HepG2 (cell line): Measurements from ENCODE around the gene STX10. TPM values are rescaled to one million over a fixed set of nuclear protein-coding genes. Genes with fewer than 3 reads are reported as not detected.

Experiments
- AGO1 ChIP-seq: fragments of 200-400 bp; formaldehyde crosslinking; IDR thresholded peaks from 2 replicates; pipeline ENCODE4 v1.6.1; 2017; ENCODE audit warnings: mild to moderate bottlenecking, low read depth, low read length, moderate library complexity; ENCODE audit not compliant: poor library complexity, severe bottlenecking
- CEBPB ChIP-seq: IDR thresholded peaks from 2 replicates; pipeline ENCODE4 v1.6.1; 2011; ENCODE audit warnings: low read depth, low read length, improper control_type of control experiment, borderline replicate concordance
- E2F1 ChIP-seq: sonication (generic); formaldehyde crosslinking; IDR thresholded peaks from 2 replicates; pipeline ENCODE4 v1.5.0; 2020; ENCODE audit warnings: missing genetic modification reagents
- IRX3 ChIP-seq: sonication (generic); formaldehyde crosslinking; IDR thresholded peaks from 2 replicates; pipeline ENCODE4 v1.8.1; 2023; ENCODE audit warnings: mild to moderate bottlenecking, low read depth, missing genetic modification reagents, borderline replicate concordance
- KDM5B ChIP-seq: sonication (generic); formaldehyde crosslinking; IDR thresholded peaks from 2 replicates; pipeline ENCODE4 v1.4.0; 2020; ENCODE audit warnings: missing genetic modification reagents, mild to moderate bottlenecking, borderline replicate concordance
- NFYB ChIP-seq: sonication (generic); formaldehyde crosslinking; IDR thresholded peaks from 2 replicates; pipeline ENCODE4 v1.4.0; 2020; ENCODE audit warnings: missing genetic modification reagents
- PHF21A ChIP-seq: sonication (generic); formaldehyde crosslinking; IDR thresholded peaks from 2 replicates; pipeline ENCODE4 v1.5.0; 2020; ENCODE audit warnings: mild to moderate bottlenecking, missing genetic modification reagents
- POLR2AphosphoS2 ChIP-seq: IDR thresholded peaks from 2 replicates; pipeline ENCODE4 v1.6.1; 2011; ENCODE audit warnings: low read depth, low read length, improper control_type of control experiment
- PRDM10 ChIP-seq: sonication (generic); formaldehyde crosslinking; IDR thresholded peaks from 2 replicates; pipeline ENCODE4 v1.4.0; 2020; ENCODE audit warnings: low read depth, missing genetic modification reagents
- RBFOX2 ChIP-seq: fragments of 200-400 bp; formaldehyde crosslinking; IDR thresholded peaks from 2 replicates; pipeline ENCODE4 v1.6.1; 2017; ENCODE audit warnings: low read depth, mild to moderate bottlenecking, low read length
- SIX4 ChIP-seq: sonication (generic); formaldehyde crosslinking; IDR thresholded peaks from 2 replicates; pipeline ENCODE4 v1.4.0; 2020; ENCODE audit warnings: missing genetic modification reagents
- SMARCC2 ChIP-seq: fragments of 450-650 bp; IDR thresholded peaks from 2 replicates; pipeline ENCODE4 v1.6.1; 2017; ENCODE audit warnings: antibody characterized with exemption, mild to moderate bottlenecking
- SMARCE1 ChIP-seq: fragments of 450-650 bp; IDR thresholded peaks from 2 replicates; pipeline ENCODE4 v1.6.1; 2017; ENCODE audit warnings: borderline replicate concordance
- SRSF9 ChIP-seq: fragments of 200-400 bp; formaldehyde crosslinking; IDR thresholded peaks from 2 replicates; pipeline ENCODE4 v1.6.1; 2018; ENCODE audit warnings: borderline replicate concordance, mild to moderate bottlenecking, low read depth, low read length; ENCODE audit not compliant: insufficient read depth, poor library complexity, severe bottlenecking
- TFDP1 ChIP-seq: IDR thresholded peaks from 2 replicates; pipeline ENCODE4 v1.6.1; 2016; ENCODE audit warnings: missing compliant biosample characterization, missing genetic modification reagents, borderline replicate concordance
- ZNF616 ChIP-seq: sonication (generic); formaldehyde crosslinking; IDR thresholded peaks from 2 replicates; pipeline ENCODE4 v1.5.0; 2020; ENCODE audit warnings: low read depth, mild to moderate bottlenecking, missing genetic modification reagents
- ZNF652 ChIP-seq: IDR thresholded peaks from 2 replicates; pipeline ENCODE4 v1.6.1; 2016; ENCODE audit warnings: low read depth, borderline replicate concordance
- ZNF747 ChIP-seq: sonication (generic); formaldehyde crosslinking; IDR thresholded peaks from 2 replicates; pipeline ENCODE4 v1.8.1; 2023; ENCODE audit warnings: missing genetic modification reagents, mild to moderate bottlenecking, borderline replicate concordance
- ZNF883 ChIP-seq: sonication (generic); formaldehyde crosslinking; IDR thresholded peaks from 2 replicates; pipeline ENCODE4 v1.5.1; 2020; ENCODE audit warnings: mild to moderate bottlenecking, missing genetic modification reagents; ENCODE audit errors: not compliant biosample characterization
- ZSCAN12 ChIP-seq: sonication (generic); formaldehyde crosslinking; IDR thresholded peaks from 2 replicates; pipeline ENCODE4 v1.9.0; 2021; ENCODE audit warnings: mild to moderate bottlenecking, missing genetic modification reagents
- polyA plus RNA-seq, 8 experiments: library from polyadenylated mRNA; depleted of rRNA in 3 of 8; stranded (reverse) in 7 of 8; unstranded in 1 of 8; fragments of >200 nt; fragmentation: Illumina TruSeq in 4 of 8; extraction: Trizol in 4 of 8; gene quantifications; 2 replicates each; pipeline versions ENCODE4 v1.2.1 to v1.2.3, GENCODE V29; 2011 to 2016; ENCODE audit warnings: low read depth in 4 of 8, missing spikeins in 1 of 8, mixed read lengths in 1 of 8; ENCODE audit not compliant: insufficient read depth in 1 of 8
- total RNA-seq, 5 experiments: library from RNA; depleted of rRNA; stranded (reverse); fragments of >200 nt; fragmentation: Illumina TruSeq; extraction: Trizol; gene quantifications; 2 replicates each; pipeline ENCODE4 v1.2.3, GENCODE V29; 2016; ENCODE audit warnings: low read depth in 1 of 5
- TF ChIP-seq, protein P1 (sequence below): sonication (generic); formaldehyde crosslinking; conservative IDR thresholded peaks from 2 replicates; pipeline ENCODE4 v1.8.0; 2022; ENCODE audit warnings: mild to moderate bottlenecking, moderate library complexity, missing genetic modification reagents

The STX10 gene
- total and polyA plus RNA-seq, 2 of the 13 experiments (the other 11 are each of a cell fraction or from before 2014, with no cell fraction given) = 47.9 to 66.4 TPM

- TF ChIP-seq TFDP1 = 0 out of 2 replicates have a peak, but pooled peaks have one; percentile 6
- TF ChIP-seq ZNF747 = 0 out of 2 replicates have a peak, but pooled peaks have one; percentile 11
- TF ChIP-seq ZNF616 = no peak
- no peak for TF ChIP-seq ZSCAN12 (CRISPR knock-in tag)
- peak; percentile 40; the same call in 1 of the 2 replicates for TF ChIP-seq PHF21A (CRISPR knock-in tag)
- TF ChIP-seq, protein P1, sequence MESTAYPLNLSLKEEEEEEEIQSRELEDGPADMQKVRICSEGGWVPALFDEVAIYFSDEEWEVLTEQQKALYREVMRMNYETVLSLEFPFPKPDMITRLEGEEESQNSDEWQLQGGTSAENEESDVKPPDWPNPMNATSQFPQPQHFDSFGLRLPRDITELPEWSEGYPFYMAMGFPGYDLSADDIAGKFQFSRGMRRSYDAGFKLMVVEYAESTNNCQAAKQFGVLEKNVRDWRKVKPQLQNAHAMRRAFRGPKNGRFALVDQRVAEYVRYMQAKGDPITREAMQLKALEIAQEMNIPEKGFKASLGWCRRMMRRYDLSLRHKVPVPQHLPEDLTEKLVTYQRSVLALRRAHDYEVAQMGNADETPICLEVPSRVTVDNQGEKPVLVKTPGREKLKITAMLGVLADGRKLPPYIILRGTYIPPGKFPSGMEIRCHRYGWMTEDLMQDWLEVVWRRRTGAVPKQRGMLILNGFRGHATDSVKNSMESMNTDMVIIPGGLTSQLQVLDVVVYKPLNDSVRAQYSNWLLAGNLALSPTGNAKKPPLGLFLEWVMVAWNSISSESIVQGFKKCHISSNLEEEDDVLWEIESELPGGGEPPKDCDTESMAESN (CRISPR knock-in tag) = peak; percentile 65; the same call in 1 of the 2 replicates
- TF ChIP-seq RBFOX2 = peak; percentile 64
- TF ChIP-seq ZNF652 (CRISPR knock-in tag) = no peak
- no peak for TF ChIP-seq KDM5B (CRISPR knock-in tag)
- no peak for TF ChIP-seq PRDM10 (CRISPR knock-in tag)
- no peak for TF ChIP-seq SMARCC2
- TF ChIP-seq SIX4 (CRISPR knock-in tag) = no peak
- no peak for TF ChIP-seq IRX3 (CRISPR knock-in tag)
- TF ChIP-seq NFYB = no peak
- TF ChIP-seq AGO1 = peak; percentile 62
- no peak for TF ChIP-seq ZNF883 (CRISPR knock-in tag)
- no peak for TF ChIP-seq POLR2AphosphoS2
- no peak for TF ChIP-seq SRSF9
- TF ChIP-seq E2F1 (CRISPR knock-in tag) = no peak; the same call in 1 of the 2 replicates
- no peak for TF ChIP-seq CEBPB
- no peak for TF ChIP-seq SMARCE1
Observed at GRCh38 chr19:13102666-13103580, 47.3 kb downstream of the STX10 start, which contains the start of gene LYL1 (continued).
